ENCODE data around the gene DMBX1. TPM values are rescaled to one million over a fixed set of nuclear protein-coding genes. Genes with fewer than 3 reads are reported as not detected.

The DMBX1 gene
- total and polyA plus RNA-seq, 9 of the 15 experiments (the other 6 are each of a cell fraction or from before 2014, with no cell fraction given), result 0.25 to 4.3 (median 1.0) TPM

DNA sequence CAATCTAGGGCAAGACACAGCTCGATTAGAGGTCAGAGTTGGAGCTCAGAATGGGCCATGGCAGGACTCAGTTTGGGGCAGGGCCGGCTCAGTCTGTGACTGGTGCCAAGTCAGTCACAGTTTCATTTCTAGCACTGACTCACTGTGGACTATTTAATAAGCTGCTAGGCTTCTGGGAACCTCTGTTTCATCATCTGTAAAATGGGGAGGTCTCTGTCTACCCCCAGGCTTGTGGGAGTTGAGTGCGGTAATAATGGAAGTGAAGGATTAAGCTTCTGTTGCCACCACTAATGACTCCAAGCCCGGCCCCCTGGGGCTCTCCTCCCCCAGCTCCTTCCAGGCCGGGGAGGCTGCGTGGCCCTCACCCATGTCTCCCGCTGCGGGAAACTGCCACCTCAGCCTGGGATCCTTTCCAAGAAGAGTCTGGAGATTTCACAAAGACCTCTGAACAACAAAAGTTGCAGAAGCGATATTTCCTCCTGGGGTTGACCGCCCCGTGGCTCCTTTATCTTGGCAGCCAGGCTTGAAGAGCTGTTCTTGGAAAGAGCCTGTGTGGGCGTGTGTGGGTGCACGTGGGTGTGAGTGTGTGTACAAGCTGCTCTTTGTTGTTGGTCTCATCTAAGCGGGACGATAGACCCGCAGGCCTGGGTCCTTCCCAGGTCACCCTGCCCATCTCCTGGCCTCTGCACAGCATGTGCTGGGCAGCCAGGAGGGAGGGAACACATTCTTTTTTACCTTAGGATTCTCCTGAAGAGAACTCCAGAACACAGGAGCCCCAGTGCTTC lies 32.7 kb downstream of the DMBX1 start (continued):
- no peak for TF ChIP-seq ZNF445 (CRISPR knock-in tag; IDR thresholded peaks at IDR 0.05; ENCODE audit: low read depth)
- no peak for TF ChIP-seq SLC30A9 (CRISPR knock-in tag; IDR thresholded peaks at IDR 0.05)
- TF ChIP-seq, protein P1, sequence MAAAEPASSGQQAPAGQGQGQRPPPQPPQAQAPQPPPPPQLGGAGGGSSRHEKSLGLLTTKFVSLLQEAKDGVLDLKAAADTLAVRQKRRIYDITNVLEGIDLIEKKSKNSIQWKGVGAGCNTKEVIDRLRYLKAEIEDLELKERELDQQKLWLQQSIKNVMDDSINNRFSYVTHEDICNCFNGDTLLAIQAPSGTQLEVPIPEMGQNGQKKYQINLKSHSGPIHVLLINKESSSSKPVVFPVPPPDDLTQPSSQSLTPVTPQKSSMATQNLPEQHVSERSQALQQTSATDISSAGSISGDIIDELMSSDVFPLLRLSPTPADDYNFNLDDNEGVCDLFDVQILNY (CRISPR knock-in tag; IDR thresholded peaks at IDR 0.05), result no peak
- TF ChIP-seq RFX1 (IDR thresholded peaks at IDR 0.05), result no peak
- peak; percentile 63 for TF ChIP-seq GABPB1 (CRISPR knock-in tag; IDR thresholded peaks at IDR 0.05)
- TF ChIP-seq NCOA2 (IDR thresholded peaks at IDR 0.05; ENCODE audit: partially characterized antibody in 2 of 2), result no peak
- TF ChIP-seq NCOA1 (IDR thresholded peaks at IDR 0.05; ENCODE audit: low read depth), result peak; percentile 90
- TF ChIP-seq RBM14 (IDR thresholded peaks at IDR 0.05; ENCODE audit: borderline replicate concordance, insufficient read depth, low read depth, low read length), result no peak
- no peak for TF ChIP-seq BACH1 (tag; IDR thresholded peaks at IDR 0.05)
- TF ChIP-seq ZBTB7A (IDR thresholded peaks at IDR 0.05; ENCODE audit: borderline replicate concordance, control insufficient read depth, low read depth, low read length), result peak; percentile 46; the same call in 1 of the 2 replicates
- TF ChIP-seq, protein P2, sequence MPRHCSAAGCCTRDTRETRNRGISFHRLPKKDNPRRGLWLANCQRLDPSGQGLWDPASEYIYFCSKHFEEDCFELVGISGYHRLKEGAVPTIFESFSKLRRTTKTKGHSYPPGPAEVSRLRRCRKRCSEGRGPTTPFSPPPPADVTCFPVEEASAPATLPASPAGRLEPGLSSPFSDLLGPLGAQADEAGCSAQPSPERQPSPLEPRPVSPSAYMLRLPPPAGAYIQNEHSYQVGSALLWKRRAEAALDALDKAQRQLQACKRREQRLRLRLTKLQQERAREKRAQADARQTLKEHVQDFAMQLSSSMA (CRISPR knock-in tag; IDR thresholded peaks at IDR 0.05), result no peak
- peak; percentile 94 for TF ChIP-seq CBFA2T2 (conservative IDR thresholded peaks at IDR 0.05)
- TF ChIP-seq, protein P3, sequence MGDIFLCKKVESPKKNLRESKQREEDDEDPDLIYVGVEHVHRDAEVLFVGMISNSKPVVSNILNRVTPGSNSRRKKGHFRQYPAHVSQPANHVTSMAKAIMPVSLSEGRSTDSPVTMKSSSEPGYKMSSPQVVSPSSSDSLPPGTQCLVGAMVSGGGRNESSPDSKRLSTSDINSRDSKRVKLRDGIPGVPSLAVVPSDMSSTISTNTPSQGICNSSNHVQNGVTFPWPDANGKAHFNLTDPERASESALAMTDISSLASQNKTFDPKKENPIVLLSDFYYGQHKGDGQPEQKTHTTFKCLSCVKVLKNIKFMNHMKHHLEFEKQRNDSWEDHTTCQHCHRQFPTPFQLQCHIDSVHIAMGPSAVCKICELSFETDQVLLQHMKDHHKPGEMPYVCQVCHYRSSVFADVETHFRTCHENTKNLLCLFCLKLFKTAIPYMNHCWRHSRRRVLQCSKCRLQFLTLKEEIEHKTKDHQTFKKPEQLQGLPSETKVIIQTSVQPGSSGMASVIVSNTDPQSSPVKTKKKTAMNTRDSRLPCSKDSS (IDR thresholded peaks at IDR 0.05; ENCODE audit: low read depth, partially characterized antibody), result no peak
- TF ChIP-seq, protein P4, sequence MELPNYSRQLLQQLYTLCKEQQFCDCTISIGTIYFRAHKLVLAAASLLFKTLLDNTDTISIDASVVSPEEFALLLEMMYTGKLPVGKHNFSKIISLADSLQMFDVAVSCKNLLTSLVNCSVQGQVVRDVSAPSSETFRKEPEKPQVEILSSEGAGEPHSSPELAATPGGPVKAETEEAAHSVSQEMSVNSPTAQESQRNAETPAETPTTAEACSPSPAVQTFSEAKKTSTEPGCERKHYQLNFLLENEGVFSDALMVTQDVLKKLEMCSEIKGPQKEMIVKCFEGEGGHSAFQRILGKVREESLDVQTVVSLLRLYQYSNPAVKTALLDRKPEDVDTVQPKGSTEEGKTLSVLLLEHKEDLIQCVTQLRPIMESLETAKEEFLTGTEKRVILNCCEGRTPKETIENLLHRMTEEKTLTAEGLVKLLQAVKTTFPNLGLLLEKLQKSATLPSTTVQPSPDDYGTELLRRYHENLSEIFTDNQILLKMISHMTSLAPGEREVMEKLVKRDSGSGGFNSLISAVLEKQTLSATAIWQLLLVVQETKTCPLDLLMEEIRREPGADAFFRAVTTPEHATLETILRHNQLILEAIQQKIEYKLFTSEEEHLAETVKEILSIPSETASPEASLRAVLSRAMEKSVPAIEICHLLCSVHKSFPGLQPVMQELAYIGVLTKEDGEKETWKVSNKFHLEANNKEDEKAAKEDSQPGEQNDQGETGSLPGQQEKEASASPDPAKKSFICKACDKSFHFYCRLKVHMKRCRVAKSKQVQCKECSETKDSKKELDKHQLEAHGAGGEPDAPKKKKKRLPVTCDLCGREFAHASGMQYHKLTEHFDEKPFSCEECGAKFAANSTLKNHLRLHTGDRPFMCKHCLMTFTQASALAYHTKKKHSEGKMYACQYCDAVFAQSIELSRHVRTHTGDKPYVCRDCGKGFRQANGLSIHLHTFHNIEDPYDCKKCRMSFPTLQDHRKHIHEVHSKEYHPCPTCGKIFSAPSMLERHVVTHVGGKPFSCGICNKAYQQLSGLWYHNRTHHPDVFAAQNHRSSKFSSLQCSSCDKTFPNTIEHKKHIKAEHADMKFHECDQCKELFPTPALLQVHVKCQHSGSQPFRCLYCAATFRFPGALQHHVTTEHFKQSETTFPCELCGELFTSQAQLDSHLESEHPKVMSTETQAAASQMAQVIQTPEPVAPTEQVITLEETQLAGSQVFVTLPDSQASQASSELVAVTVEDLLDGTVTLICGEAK (IDR thresholded peaks at IDR 0.05), result peak; percentile 70; the same call in 1 of the 2 replicates
- TF ChIP-seq, protein P4 (CRISPR knock-in tag; IDR thresholded peaks at IDR 0.05), result no peak
- TF ChIP-seq LCOR (CRISPR knock-in tag; IDR thresholded peaks at IDR 0.05), result no peak; the same call in none of the 2 replicates
